Breast epithelium (tissue), 4 donors: Measurements from ENCODE around the gene RAB5B. TPM values are rescaled to one million over a fixed set of nuclear protein-coding genes. Genes with fewer than 3 reads are reported as not detected.
"Not testable (repeated sequence)": the region's sequence is repeated elsewhere in the genome, so short reads cannot be mapped to it uniquely, and the experiment has no call there.

Experiments
- DNase-seq, 2 donors: peaks; one replicate each; pipeline ENCODE4 v3.0.0-alpha.2; 2019; ENCODE audit warnings: low spot score in 2 of 2
- H3K27ac ChIP-seq, 2 donors: fragments of 200-600 bp; sonication (generic) in 1 of 2; one replicate each; pipeline ENCODE4 v1.5.1; 2016 to 2019; ENCODE audit warnings: mild to moderate bottlenecking in 1 of 2
- H3K27me3 ChIP-seq, 2 donors: fragments of 200-600 bp; sonication (generic) in 1 of 2; one replicate each; pipeline versions ENCODE4 v1.5.1 to v1.6.0; 2017 to 2019; ENCODE audit warnings: control low read depth in 1 of 2, mild to moderate bottlenecking in 1 of 2
- H3K36me3 ChIP-seq: fragments of 200-600 bp; one replicate; pipeline ENCODE4 v1.5.1; 2019
- H3K4me1 ChIP-seq, 2 donors: fragments of 200-600 bp; sonication (generic); one replicate each; pipeline ENCODE4 v1.5.1; 2016 to 2019; ENCODE audit warnings: control low read depth in 1 of 2
- H3K4me3 ChIP-seq, 3 donors: fragments of 200-600 bp; sonication (generic); 1 replicate in 2 of 3; 2 replicates in 1 of 3; pipeline ENCODE4 v1.5.1; 2016 to 2019; ENCODE audit warnings: mild to moderate bottlenecking in 3 of 3, moderate library complexity in 2 of 3
- H3K9me3 ChIP-seq, 2 donors: fragments of 200-600 bp; sonication (generic) in 1 of 2; one replicate each; pipeline ENCODE4 v1.5.1; 2016 to 2019; ENCODE audit warnings: control low read depth in 1 of 2
- CTCF ChIP-seq, 3 donors: fragments of 450-650 bp; IDR thresholded peaks; one replicate each; pipeline ENCODE4 v1.5.1; 2016 to 2017; ENCODE audit warnings: antibody characterized with exemption in 3 of 3, mild to moderate bottlenecking in 3 of 3, moderate library complexity in 3 of 3
- POLR2A ChIP-seq: fragments of 450-650 bp; IDR thresholded peaks from one replicate; pipeline ENCODE4 v1.6.1; 2016; ENCODE audit warnings: antibody characterized with exemption, mild to moderate bottlenecking, moderate library complexity
- POLR2AphosphoS5 ChIP-seq, 3 donors: sonication (generic); formaldehyde crosslinking; IDR thresholded peaks; one replicate each; pipeline ENCODE4 v1.6.1; 2017; ENCODE audit warnings: antibody characterized with exemption in 3 of 3
- intact Hi-C: fragments of 100-400 bp; cut with DNase I; formaldehyde crosslinking; loops from one replicate; pipeline ENCODE4 v1.15.1; 2023; ENCODE audit warnings: low total_unique reads
- total RNA-seq, 3 donors: library from RNA; depleted of rRNA; stranded (reverse); fragments of >200 nt; gene quantifications; one replicate each; pipeline ENCODE4 v1.1.0, GENCODE V29; 2016

Gene RAB5B
- total RNA-seq, 3 donors from 2014 or later = 74.9 to 98.8 (median 75.7) TPM

- no peaks in the 10 kb centered on the region for H3K4me1 ChIP-seq
Measured at GRCh38 chr12:56001487-56002100, 27.7 kb downstream of the RAB5B start.

GRCh38 chr12:56003376-56003775 lies 29.5 kb downstream of the RAB5B start:
- H3K27ac ChIP-seq, intact Hi-C loops, H3K9me3 ChIP-seq, DNase-seq, H3K27me3 ChIP-seq, H3K36me3 ChIP-seq, H3K4me3 ChIP-seq, H3K4me1 ChIP-seq: not testable (repeated sequence)

More at GRCh38 chr12:56001487-56002100, 27.7 kb downstream of the RAB5B start:
- no peaks in the 10 kb centered on the region for H3K9me3 ChIP-seq
- no peaks in the 10 kb centered on the region for H3K36me3 ChIP-seq
- H3K27ac ChIP-seq = no peak overlapping the region
- intact Hi-C loops = no loop called here
- no peak for DNase-seq
- TF ChIP-seq CTCF (IDR thresholded peaks at IDR 0.05) (no peak), POLR2A (no peak), POLR2AphosphoS5 (IDR thresholded peaks at IDR 0.05) (no peak)
- no peak overlapping the region for H3K4me3 ChIP-seq
- H3K27me3 ChIP-seq = no peaks in the 10 kb centered on the region

GRCh38 chr12:56004211-56004610 lies 30.3 kb downstream of the RAB5B start:
- no peaks in the 10 kb centered on the region for H3K4me1 ChIP-seq

GRCh38 chr12:56007564-56008559 lies 34.0 kb downstream of the RAB5B start:
- intact Hi-C loops = no loop called here
- H3K4me3 ChIP-seq = peak overlapping the region; percentile 93 to 98 (median 98)
- no peaks in the 10 kb centered on the region for H3K9me3 ChIP-seq
- no peaks in the 10 kb centered on the region for H3K27me3 ChIP-seq
- peak in 1 of 2 donors; percentile 34 for DNase-seq
- H3K27ac ChIP-seq = peak overlapping the region; percentile 98
- H3K4me1 ChIP-seq = no peaks in the 10 kb centered on the region
- H3K36me3 ChIP-seq = no peaks in the 10 kb centered on the region
- no peak for TF ChIP-seq POLR2AphosphoS5 (IDR thresholded peaks at IDR 0.05)
- TF ChIP-seq CTCF (IDR thresholded peaks at IDR 0.05) = no peak
- TF ChIP-seq POLR2A = no peak

More at GRCh38 chr12:56004211-56004610, 30.3 kb downstream of the RAB5B start:
- H3K27me3 ChIP-seq = no peaks in the 10 kb centered on the region
- no peak overlapping the region for H3K27ac ChIP-seq
- no peak overlapping the region for H3K4me3 ChIP-seq
- H3K36me3 ChIP-seq = no peaks in the 10 kb centered on the region
- TF ChIP-seq POLR2A (no peak), POLR2AphosphoS5 (IDR thresholded peaks at IDR 0.05) (no peak), CTCF (IDR thresholded peaks at IDR 0.05) (no peak)
- intact Hi-C loops = no loop called here
- DNase-seq = no peak
- H3K9me3 ChIP-seq = no peaks in the 10 kb centered on the region

GRCh38 chr12:56010111-56010570 lies 36.3 kb downstream of the RAB5B start:
- TF ChIP-seq CTCF (IDR thresholded peaks at IDR 0.05) = no peak
- no peak for TF ChIP-seq POLR2AphosphoS5 (IDR thresholded peaks at IDR 0.05)
- no peak for TF ChIP-seq POLR2A
- Histone ChIP-seq H3K27ac (no peak overlapping the region), H3K36me3 (no peaks in the 10 kb centered on the region), H3K4me1 (no peaks in the 10 kb centered on the region), H3K4me3 (no peak overlapping the region), H3K9me3 (no peaks in the 10 kb centered on the region), H3K27me3 (no peaks in the 10 kb centered on the region)
- DNase-seq = no peak
- intact Hi-C loops = no loop called here
